Esophagus muscularis mucosa (tissue), 4 donors: Measurements from ENCODE around the gene ZNF23. TPM values are rescaled to one million over a fixed set of nuclear protein-coding genes. Genes with fewer than 3 reads are reported as not detected.
"Not testable (repeated sequence)": the region's sequence is repeated elsewhere in the genome, so short reads cannot be mapped to it uniquely, and the experiment has no call there.

Source experiments
- DNase-seq: peaks from one replicate; pipeline ENCODE4 v3.0.0-alpha.2; 2017; ENCODE audit errors: extremely low spot score
- H3K27ac ChIP-seq, 4 donors: fragments of 200-600 bp; sonication (generic); replicated peaks in 1 of 4; 1 replicate in 3 of 4; 2 replicates in 1 of 4; pipeline ENCODE4 v1.5.1; 2016 to 2019; ENCODE audit warnings: mild to moderate bottlenecking in 1 of 4
- H3K27me3 ChIP-seq, 4 donors: fragments of 200-600 bp; sonication (generic); one replicate each; pipeline versions ENCODE4 v1.5.1 to v1.6.0; 2016 to 2019
- H3K36me3 ChIP-seq, 4 donors: fragments of 200-600 bp; sonication (generic); one replicate each; pipeline ENCODE4 v1.5.1; 2016 to 2019
- H3K4me1 ChIP-seq, 4 donors: fragments of 200-600 bp; sonication (generic); one replicate each; pipeline ENCODE4 v1.5.1; 2016 to 2019
- H3K4me3 ChIP-seq, 4 donors: fragments of 200-600 bp; sonication (generic); 1 replicate in 2 of 4; 2 replicates in 2 of 4; pipeline ENCODE4 v1.5.1; 2016 to 2019; ENCODE audit warnings: mild to moderate bottlenecking in 4 of 4, moderate library complexity in 1 of 4
- H3K9me3 ChIP-seq, 4 donors: fragments of 200-600 bp; sonication (generic); 1 replicate in 3 of 4; 2 replicates in 1 of 4; pipeline ENCODE4 v1.5.1; 2016 to 2019
- EP300 ChIP-seq: sonication (generic); formaldehyde crosslinking; IDR thresholded peaks from one replicate; pipeline ENCODE4 v1.6.1; 2017; ENCODE audit warnings: antibody characterized with exemption
- POLR2A ChIP-seq: fragments of 450-650 bp; IDR thresholded peaks from one replicate; pipeline ENCODE4 v1.6.1; 2017; ENCODE audit warnings: antibody characterized with exemption, moderate library complexity, mild to moderate bottlenecking, low read depth
- POLR2AphosphoS5 ChIP-seq, 2 donors: sonication (generic); formaldehyde crosslinking; IDR thresholded peaks; one replicate each; pipeline ENCODE4 v1.6.1; 2017; ENCODE audit warnings: antibody characterized with exemption in 2 of 2
- WGBS: methylation state at CpG from one replicate; pipeline ENCODE4 v1.1.5; 2018; 5-methylcytosine and 5-hydroxymethylcytosine counted together
- intact Hi-C: fragments of 100-400 bp; cut with DNase I; formaldehyde crosslinking; loops from one replicate; pipeline ENCODE4 v1.15.1; 2023
- total RNA-seq, 4 donors: library from RNA; depleted of rRNA; stranded (reverse); fragments of >200 nt; gene quantifications; one replicate each; pipeline versions ENCODE4 v1.1.0 to v1.2.1, GENCODE V29; 2016
- TF ChIP-seq, protein P1 (sequence below), 3 experiments: fragments of 200-600 bp in 2 of 3; fragments of 450-650 bp in 1 of 3; sonication (generic) in 2 of 3; IDR thresholded peaks; one replicate each; pipeline ENCODE4 v1.5.1; 2017 to 2019; ENCODE audit warnings: antibody characterized with exemption in 3 of 3, mild to moderate bottlenecking in 2 of 3, moderate library complexity in 1 of 3

Gene ZNF23
- total RNA-seq, result 10 to 100 TPM in 3 of 4 donors, 1 to 10 TPM in 1; 9.4 to 12.5 (median 11.2) TPM

DNA sequence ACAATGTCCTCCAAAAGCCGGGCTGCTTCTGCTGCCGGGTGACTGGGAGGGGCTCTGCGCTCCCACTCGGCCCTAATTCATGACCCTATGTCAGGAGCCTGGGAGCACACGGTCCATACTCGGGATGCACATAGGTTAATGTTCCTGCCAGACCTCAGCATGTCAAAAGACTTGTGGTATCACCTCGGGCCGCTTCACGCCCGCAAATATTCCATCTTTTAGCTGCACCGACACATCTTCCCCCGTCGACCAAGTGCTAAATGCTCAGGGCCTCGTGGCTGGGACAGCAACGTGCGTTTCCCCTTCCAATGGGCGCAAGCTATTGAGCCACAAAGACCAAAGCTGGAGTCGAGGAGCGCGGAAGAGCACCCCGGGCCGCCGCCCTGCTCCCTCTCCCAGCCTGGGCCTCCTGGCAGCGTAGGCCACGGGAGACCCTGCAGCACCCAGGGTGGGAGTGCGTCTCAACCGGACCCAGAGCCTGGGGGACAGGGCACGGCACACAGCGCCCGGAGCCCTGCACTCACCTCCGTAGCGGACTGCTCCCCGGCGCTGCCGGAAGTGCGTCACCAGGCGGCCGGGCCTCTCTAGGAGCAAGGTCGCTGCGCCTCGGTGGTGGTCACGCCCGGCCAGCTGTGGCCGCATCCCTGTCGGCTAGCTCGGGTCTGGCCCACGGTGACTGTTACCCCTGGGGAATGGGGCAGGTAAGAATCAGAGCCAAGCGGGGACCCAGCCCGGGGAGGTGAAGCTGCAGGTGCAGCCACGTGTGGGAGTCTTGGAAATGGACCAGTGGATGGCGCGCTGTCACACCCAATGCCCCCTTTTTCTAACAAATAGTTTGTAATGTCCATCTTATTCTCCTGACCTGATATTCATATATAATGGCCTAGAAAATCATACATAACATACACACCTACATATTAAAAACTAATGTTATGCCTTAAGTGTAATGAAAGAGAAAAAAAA is at the start of gene ZNF23:
Gene ZNF23 (minus strand): TSS at position 562 of the 963 bp plus-strand sequence. CDS start 5,451 bp downstream, outside the sequence.
- H3K27me3 ChIP-seq, result no peaks in the 10 kb centered on the region
- H3K27ac ChIP-seq, result peak within 1 kb of the TSS; percentile 80 to 95 (median 90)
- under 1% methylated on average over 34 of the region's 52 CpGs for WGBS
- H3K36me3 ChIP-seq, result peaks cover 0 to 5% (median 0%) of the 10 kb centered on the region in 4 donors
- intact Hi-C loops, result loop anchor here (1.0 kb wide), 1 partner anchor 22 kb away; no protein-coding TSS in a partner anchor
- no peaks in the 10 kb centered on the region for H3K9me3 ChIP-seq
- H3K4me3 ChIP-seq, result peak within 1 kb of the TSS; percentile 75 to 93 (median 80)
- TF ChIP-seq, protein P1, sequence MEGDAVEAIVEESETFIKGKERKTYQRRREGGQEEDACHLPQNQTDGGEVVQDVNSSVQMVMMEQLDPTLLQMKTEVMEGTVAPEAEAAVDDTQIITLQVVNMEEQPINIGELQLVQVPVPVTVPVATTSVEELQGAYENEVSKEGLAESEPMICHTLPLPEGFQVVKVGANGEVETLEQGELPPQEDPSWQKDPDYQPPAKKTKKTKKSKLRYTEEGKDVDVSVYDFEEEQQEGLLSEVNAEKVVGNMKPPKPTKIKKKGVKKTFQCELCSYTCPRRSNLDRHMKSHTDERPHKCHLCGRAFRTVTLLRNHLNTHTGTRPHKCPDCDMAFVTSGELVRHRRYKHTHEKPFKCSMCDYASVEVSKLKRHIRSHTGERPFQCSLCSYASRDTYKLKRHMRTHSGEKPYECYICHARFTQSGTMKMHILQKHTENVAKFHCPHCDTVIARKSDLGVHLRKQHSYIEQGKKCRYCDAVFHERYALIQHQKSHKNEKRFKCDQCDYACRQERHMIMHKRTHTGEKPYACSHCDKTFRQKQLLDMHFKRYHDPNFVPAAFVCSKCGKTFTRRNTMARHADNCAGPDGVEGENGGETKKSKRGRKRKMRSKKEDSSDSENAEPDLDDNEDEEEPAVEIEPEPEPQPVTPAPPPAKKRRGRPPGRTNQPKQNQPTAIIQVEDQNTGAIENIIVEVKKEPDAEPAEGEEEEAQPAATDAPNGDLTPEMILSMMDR (IDR thresholded peaks at IDR 0.05), result peak in 1 of 3 experiments; percentile 35
- peak; percentile 63 for TF ChIP-seq POLR2A
- TF ChIP-seq POLR2AphosphoS5 (IDR thresholded peaks at IDR 0.05), result peak; percentile 98
- TF ChIP-seq EP300, result no peak
- peak; percentile 95 for DNase-seq
- peaks cover 18 to 34% (median 28%) of the 10 kb centered on the region in 4 donors for H3K4me1 ChIP-seq

DNA sequence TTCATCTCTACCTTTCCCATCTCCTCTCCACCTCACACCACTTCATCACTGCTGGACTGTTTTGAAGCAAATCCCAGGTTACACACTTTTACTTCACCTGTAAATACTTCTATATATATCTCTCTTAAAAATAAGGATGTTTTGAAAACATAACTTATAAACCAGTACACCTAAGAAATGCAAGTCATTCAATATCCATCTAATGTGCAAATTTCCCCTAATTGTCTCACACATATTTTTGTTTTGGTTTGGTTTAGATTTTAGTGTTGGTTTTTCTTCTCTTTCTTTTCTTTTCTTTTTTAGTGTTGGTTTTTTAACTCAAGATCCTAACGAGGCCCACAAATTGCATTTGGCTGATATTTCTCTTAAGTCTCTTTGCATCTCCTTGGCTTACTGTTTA is 45.0 kb upstream of the ZNF23 start:
- Histone ChIP-seq H3K4me1 (no peaks in the 10 kb centered on the region), H3K36me3 (no peaks in the 10 kb centered on the region), H3K27me3 (no peaks in the 10 kb centered on the region), H3K4me3 (no peak overlapping the region), H3K9me3 (no peaks in the 10 kb centered on the region), H3K27ac (no peak overlapping the region)
- 40% methylated on average over 1 of the region's 1 CpG for WGBS
- intact Hi-C loops, result no loop called here
- DNase-seq, result no peak
- TF ChIP-seq, protein P1 (IDR thresholded peaks at IDR 0.05), result no peak
- TF ChIP-seq POLR2A, result no peak
- no peak for TF ChIP-seq EP300
- TF ChIP-seq POLR2AphosphoS5 (IDR thresholded peaks at IDR 0.05), result no peak

DNA sequence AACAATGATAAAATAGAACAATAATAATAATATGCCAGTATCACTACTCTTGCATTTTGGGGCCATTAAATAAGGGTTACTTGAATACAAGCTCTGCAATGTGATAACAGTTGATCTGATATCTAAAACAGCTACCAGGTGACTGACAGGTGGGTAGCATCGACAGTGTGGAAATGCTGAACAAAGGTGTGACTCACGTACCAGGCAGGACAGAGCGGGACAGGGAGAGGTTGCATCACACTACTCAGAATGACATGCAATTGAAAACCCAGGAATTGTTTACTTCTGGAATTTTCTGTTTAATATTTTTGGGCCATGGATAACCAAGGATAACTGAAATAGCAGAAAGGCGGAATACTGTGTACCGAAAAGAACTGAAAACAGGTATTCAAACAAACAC is 42.9 kb upstream of the ZNF23 start:
- Histone ChIP-seq H3K27ac (no peak overlapping the region), H3K4me1 (no peaks in the 10 kb centered on the region), H3K36me3 (no peaks in the 10 kb centered on the region), H3K4me3 (no peak overlapping the region), H3K27me3 (no peaks in the 10 kb centered on the region), H3K9me3 (no peaks in the 10 kb centered on the region)
- whole genome bisulfite sequencing, result 81% methylated on average over 5 of the region's 5 CpGs
- TF ChIP-seq POLR2A (no peak), POLR2AphosphoS5 (IDR thresholded peaks at IDR 0.05) (no peak), EP300 (no peak)
- TF ChIP-seq, protein P1 (IDR thresholded peaks at IDR 0.05), result no peak
- no peak for DNase-seq
- intact Hi-C loops, result no loop called here

DNA sequence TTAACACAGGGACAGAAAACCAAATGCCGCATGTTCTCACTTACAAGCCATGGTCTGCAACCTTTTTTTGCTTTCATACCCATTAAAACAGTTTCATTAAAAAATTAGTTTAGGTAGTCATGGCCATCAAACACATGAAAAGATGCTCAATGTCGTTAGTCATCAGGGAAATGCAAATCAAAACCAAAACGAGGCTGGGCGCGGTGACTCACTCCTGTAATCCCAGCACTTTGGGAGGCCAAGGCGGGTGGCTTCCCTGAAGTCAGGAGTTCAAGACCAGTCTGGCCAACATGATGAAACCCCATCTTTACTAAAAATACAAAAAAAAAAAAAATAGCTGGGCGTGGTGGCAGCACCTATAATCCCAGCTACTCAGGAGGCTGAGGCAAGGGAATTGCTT is 42.0 kb upstream of the ZNF23 start:
- 75% methylated on average over 7 of the region's 7 CpGs for WGBS
- intact Hi-C loops, DNase-seq, H3K4me3 ChIP-seq, H3K27me3 ChIP-seq, H3K9me3 ChIP-seq, H3K36me3 ChIP-seq, H3K4me1 ChIP-seq, H3K27ac ChIP-seq: not testable (repeated sequence)

DNA sequence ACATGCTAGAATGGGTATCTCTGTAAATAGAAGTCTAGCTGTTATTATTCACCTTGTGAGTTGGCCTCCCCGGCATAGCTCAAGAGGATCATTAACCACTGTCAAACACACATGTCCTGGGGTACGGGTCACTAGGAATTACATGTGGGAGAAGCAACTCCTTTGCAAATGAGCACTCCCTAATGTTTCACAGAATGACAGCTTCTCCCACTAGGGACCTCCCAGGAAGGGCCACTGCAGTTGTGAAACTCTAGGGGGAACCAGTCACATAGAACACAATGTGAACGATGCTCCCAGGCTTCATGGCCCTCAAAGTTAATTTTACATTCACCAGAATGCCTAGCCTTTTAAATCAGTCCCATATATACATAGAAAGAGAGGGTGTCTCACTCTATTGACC is 39.5 kb upstream of the ZNF23 start:
- Histone ChIP-seq H3K27ac (no peak overlapping the region), H3K27me3 (no peaks in the 10 kb centered on the region), H3K36me3 (no peaks in the 10 kb centered on the region), H3K9me3 (no peaks in the 10 kb centered on the region), H3K4me1 (no peaks in the 10 kb centered on the region), H3K4me3 (no peak overlapping the region)
- DNase-seq, result no peak
- intact Hi-C loops, result no loop called here
- 50% methylated on average over 3 of the region's 3 CpGs for WGBS
- TF ChIP-seq, protein P1 (IDR thresholded peaks at IDR 0.05), result no peak
- TF ChIP-seq EP300 (no peak), POLR2AphosphoS5 (IDR thresholded peaks at IDR 0.05) (no peak), POLR2A (no peak)
